ENCODE results near the gene MORN1.

Gene MORN1

DNA sequence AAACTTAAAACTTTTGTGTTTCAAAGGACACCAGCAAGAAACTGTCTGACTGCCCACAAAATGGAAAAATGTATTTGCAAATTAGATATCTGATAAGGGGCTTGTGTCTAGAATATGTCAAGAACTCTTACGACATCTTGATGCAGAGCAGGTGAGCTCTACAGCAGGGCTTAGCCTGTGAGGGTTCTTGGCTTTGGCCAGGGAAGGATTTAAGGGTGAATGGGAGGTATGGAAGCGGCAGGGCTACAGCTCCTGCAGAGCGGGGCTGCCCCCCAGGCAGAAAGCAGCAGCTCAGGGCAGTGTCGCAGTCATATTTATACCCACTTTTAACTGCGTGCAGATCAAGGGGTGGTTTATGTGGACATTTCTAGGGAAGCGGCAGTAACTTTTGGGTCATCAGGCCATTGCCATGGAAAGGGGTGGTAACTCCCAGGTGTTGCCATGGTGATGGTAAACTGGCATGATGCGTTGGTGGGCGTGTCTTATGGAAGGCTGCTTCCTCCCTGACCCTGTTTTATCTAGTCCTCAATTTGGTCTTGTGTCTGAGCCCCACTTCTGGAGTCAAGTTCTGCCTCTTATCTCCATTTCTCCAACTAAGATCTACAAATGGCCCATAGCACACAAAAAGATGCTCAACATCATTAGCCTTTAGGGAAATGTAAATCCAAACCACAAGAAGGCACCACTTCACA is 23.2 kb downstream of the MORN1 start:
- no peak overlapping the region for H3K9ac ChIP-seq (ENCODE audit: low read depth, low read length, poor library complexity)
- no peak overlapping the region for H2BK12ac ChIP-seq (ENCODE audit: low read length)
- no peaks in the 10 kb centered on the region for H3K27me3 ChIP-seq (ENCODE audit: control insufficient read depth in 3 of 3, insufficient read depth in 3 of 3, low read depth in 1 of 3, low read length in 3 of 3)
- WGBS, 2 donors (ENCODE audit: extremely low coverage in 2 of 2, insufficient read length in 2 of 2, insufficient replicate concordance in 1 of 2): no CpG with 5 or more reads among the region's 8 CpGs
- H3K4me3 ChIP-seq (ENCODE audit: low read length in 2 of 2): no peak overlapping the region
- no peak overlapping the region for H2BK5ac ChIP-seq (ENCODE audit: low read length)
- no peak overlapping the region for H3K27ac ChIP-seq (replicated peaks; ENCODE audit: low read length)
- H3K23ac ChIP-seq (ENCODE audit: low read depth, low read length, poor library complexity): no peak overlapping the region
- H2BK15ac ChIP-seq (ENCODE audit: low read length): no peak overlapping the region
- no peaks in the 10 kb centered on the region for H3K4me1 ChIP-seq (ENCODE audit: control insufficient read depth in 2 of 2, insufficient read depth in 1 of 2, low read depth in 1 of 2, low read length in 2 of 2)
- H4K8ac ChIP-seq (ENCODE audit: low read depth, low read length): no peak overlapping the region
- no peak overlapping the region for H3K14ac ChIP-seq (ENCODE audit: low read length)
- H2AK5ac ChIP-seq (ENCODE audit: low read depth, low read length): peak overlapping the region; percentile 54
- H3K79me1 ChIP-seq (ENCODE audit: low read depth, low read length): peaks cover 6% of the 10 kb centered on the region
- no peak overlapping the region for H3K4ac ChIP-seq (ENCODE audit: low read length)
- no peak for DNase-seq (ENCODE audit: low spot score)
- H4K91ac ChIP-seq (ENCODE audit: low read depth, low read length, poor library complexity): no peak overlapping the region
- no peak overlapping the region for H2AFZ ChIP-seq (ENCODE audit: low read length)
- peaks cover 4 to 9% of the 10 kb centered on the region in 2 donors for H3K9me3 ChIP-seq (replicated peaks in 1 of 2; ENCODE audit: control insufficient read depth in 2 of 2, insufficient read depth in 1 of 2, low read depth in 1 of 2, low read length in 2 of 2)
- H2BK120ac ChIP-seq (ENCODE audit: low read depth, low read length): no peak overlapping the region
- H3K36me3 ChIP-seq (replicated peaks in 1 of 2; ENCODE audit: control insufficient read depth in 2 of 2, insufficient read depth in 2 of 2, low read length in 2 of 2): peaks cover 5 to 21% of the 10 kb centered on the region in 2 donors
- no peak overlapping the region for H3K4me2 ChIP-seq (ENCODE audit: insufficient read depth, low read length, poor library complexity, severe bottlenecking)
- H3K18ac ChIP-seq (ENCODE audit: low read length): no peak overlapping the region

DNA sequence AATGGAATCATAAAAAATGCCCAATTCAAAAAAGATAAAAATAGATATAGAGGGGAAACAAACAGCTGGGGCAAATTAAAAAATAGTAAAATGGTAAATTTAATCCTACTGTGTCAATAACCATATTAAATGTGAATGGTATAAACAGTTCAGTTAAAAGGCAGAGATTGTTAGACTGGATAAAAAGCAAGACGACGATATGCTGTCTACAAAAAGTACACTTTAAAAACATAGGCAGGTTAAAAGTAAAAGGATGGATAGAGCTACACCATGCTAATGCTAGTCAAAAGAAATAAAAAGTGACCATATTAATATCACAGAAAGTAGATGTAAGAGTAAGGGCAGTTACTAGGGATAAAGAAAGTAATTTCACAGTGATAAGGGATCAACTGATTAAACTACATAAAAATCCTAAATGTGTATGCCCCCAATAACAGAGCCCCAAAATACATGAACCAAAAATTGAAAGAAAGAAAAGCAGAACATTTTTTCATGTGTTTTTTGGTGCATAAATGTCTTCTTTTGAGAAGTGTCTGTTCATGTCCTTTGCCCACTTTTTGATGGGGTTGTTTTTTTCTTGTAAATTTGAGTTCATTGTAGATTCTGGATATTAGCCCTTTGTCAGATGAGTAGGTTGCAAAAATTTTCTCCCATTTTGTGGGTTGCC is 27.4 kb downstream of the MORN1 start:
- Histone ChIP-seq H4K91ac (ENCODE audit: low read depth, low read length, poor library complexity) (no peak overlapping the region), H3K27me3 (ENCODE audit: control insufficient read depth in 3 of 3, insufficient read depth in 3 of 3, low read depth in 1 of 3, low read length in 3 of 3) (no peaks in the 10 kb centered on the region), H3K23ac (ENCODE audit: low read depth, low read length, poor library complexity) (no peak overlapping the region), H3K79me1 (ENCODE audit: low read depth, low read length) (no peaks in the 10 kb centered on the region), H3K4me1 (ENCODE audit: control insufficient read depth in 2 of 2, insufficient read depth in 1 of 2, low read depth in 1 of 2, low read length in 2 of 2) (no peaks in the 10 kb centered on the region), H3K9ac (ENCODE audit: low read depth, low read length, poor library complexity) (no peak overlapping the region), H3K18ac (ENCODE audit: low read length) (no peak overlapping the region), H2BK120ac (ENCODE audit: low read depth, low read length) (no peak overlapping the region), H2BK12ac (ENCODE audit: low read length) (no peak overlapping the region), H2BK15ac (ENCODE audit: low read length) (no peak overlapping the region), H4K8ac (ENCODE audit: low read depth, low read length) (no peak overlapping the region), H3K14ac (ENCODE audit: low read length) (no peak overlapping the region), H2AK5ac (ENCODE audit: low read depth, low read length) (no peak overlapping the region), H3K36me3 (replicated peaks in 1 of 2; ENCODE audit: control insufficient read depth in 2 of 2, insufficient read depth in 2 of 2, low read length in 2 of 2) (peaks cover 3 to 9% of the 10 kb centered on the region in 2 donors), H3K4ac (ENCODE audit: low read length) (no peak overlapping the region), H3K27ac (replicated peaks; ENCODE audit: low read length) (no peak overlapping the region), H2AFZ (ENCODE audit: low read length) (no peak overlapping the region), H3K9me3 (replicated peaks in 1 of 2; ENCODE audit: control insufficient read depth in 2 of 2, insufficient read depth in 1 of 2, low read depth in 1 of 2, low read length in 2 of 2) (peaks cover 4 to 9% of the 10 kb centered on the region in 2 donors), H3K4me2 (ENCODE audit: insufficient read depth, low read length, poor library complexity, severe bottlenecking) (no peak overlapping the region), H2BK5ac (ENCODE audit: low read length) (no peak overlapping the region), H3K4me3 (ENCODE audit: low read length in 2 of 2) (no peak overlapping the region)
- no peak for DNase-seq (ENCODE audit: low spot score)
- no CpG with 5 or more reads among the region's 2 CpGs for WGBS, 2 donors (ENCODE audit: extremely low coverage in 2 of 2, insufficient read length in 2 of 2, insufficient replicate concordance in 1 of 2)

DNA sequence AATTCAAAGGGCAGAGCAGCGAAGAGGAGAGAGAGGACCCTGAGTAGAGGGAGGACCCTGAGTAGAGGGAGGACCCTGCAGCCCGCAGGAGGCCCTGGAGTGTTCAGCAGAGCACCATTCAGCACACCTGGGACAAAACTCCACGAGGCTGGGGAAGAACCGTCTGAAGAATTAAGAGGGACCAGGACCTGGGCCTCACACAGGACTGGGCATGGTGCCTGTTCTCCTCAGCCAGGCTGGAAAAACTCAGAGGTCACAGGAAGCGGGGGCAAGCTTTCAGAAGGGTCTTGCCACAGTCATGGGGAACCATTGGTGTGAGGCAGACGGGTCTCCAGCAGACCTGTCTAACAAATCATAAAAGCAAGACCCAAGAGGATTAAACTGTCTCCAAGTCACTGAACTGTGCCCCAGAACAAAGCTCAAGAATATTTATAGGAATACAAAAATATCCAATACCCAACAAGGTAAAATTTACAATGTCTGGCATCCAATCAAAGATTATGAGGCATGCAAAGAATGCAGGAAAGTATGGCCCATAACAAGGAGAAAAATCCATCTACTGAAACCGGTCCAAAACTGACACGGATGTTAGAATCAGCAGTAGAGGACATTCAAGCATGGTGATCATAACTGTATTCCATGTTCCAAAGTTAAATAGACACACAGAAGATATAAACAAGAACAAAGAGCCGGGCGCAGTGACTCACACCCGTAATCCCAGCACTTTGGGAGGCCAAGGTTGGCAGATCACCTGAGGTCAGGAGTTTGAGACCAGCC is 30.6 kb downstream of the MORN1 start:
- Histone ChIP-seq H3K27ac (replicated peaks; ENCODE audit: low read length) (no peak overlapping the region), H4K91ac (ENCODE audit: low read depth, low read length, poor library complexity) (no peak overlapping the region), H3K27me3 (ENCODE audit: control insufficient read depth in 3 of 3, insufficient read depth in 3 of 3, low read depth in 1 of 3, low read length in 3 of 3) (no peaks in the 10 kb centered on the region), H2AFZ (ENCODE audit: low read length) (no peak overlapping the region), H2AK5ac (ENCODE audit: low read depth, low read length) (no peak overlapping the region), H3K9me3 (replicated peaks in 1 of 2; ENCODE audit: control insufficient read depth in 2 of 2, insufficient read depth in 1 of 2, low read depth in 1 of 2, low read length in 2 of 2) (peaks cover 0 to 5% of the 10 kb centered on the region in 2 donors), H3K4me1 (ENCODE audit: control insufficient read depth in 2 of 2, insufficient read depth in 1 of 2, low read depth in 1 of 2, low read length in 2 of 2) (no peaks in the 10 kb centered on the region), H3K4me2 (ENCODE audit: insufficient read depth, low read length, poor library complexity, severe bottlenecking) (no peak overlapping the region), H2BK5ac (ENCODE audit: low read length) (no peak overlapping the region), H3K18ac (ENCODE audit: low read length) (no peak overlapping the region), H3K4me3 (ENCODE audit: low read length in 2 of 2) (no peak overlapping the region), H3K79me1 (ENCODE audit: low read depth, low read length) (no peaks in the 10 kb centered on the region), H2BK15ac (ENCODE audit: low read length) (no peak overlapping the region), H2BK120ac (ENCODE audit: low read depth, low read length) (no peak overlapping the region), H3K14ac (ENCODE audit: low read length) (no peak overlapping the region), H3K9ac (ENCODE audit: low read depth, low read length, poor library complexity) (no peak overlapping the region), H3K36me3 (replicated peaks in 1 of 2; ENCODE audit: control insufficient read depth in 2 of 2, insufficient read depth in 2 of 2, low read length in 2 of 2) (no peaks in the 10 kb centered on the region), H4K8ac (ENCODE audit: low read depth, low read length) (no peak overlapping the region), H3K4ac (ENCODE audit: low read length) (no peak overlapping the region), H3K23ac (ENCODE audit: low read depth, low read length, poor library complexity) (no peak overlapping the region), H2BK12ac (ENCODE audit: low read length) (no peak overlapping the region)
- WGBS, 2 donors (ENCODE audit: extremely low coverage in 2 of 2, insufficient read length in 2 of 2, insufficient replicate concordance in 1 of 2): no CpG with 5 or more reads among the region's 11 CpGs
- no peak for DNase-seq (ENCODE audit: low spot score)
